Measurements from ENCODE around the gene FZD1. TPM values are rescaled to one million over a fixed set of nuclear protein-coding genes. Genes with fewer than 3 reads are reported as not detected.
"Not testable (repeated sequence)": the region's sequence is repeated elsewhere in the genome, so short reads cannot be mapped to it uniquely, and the experiment has no call there.

The FZD1 gene
- total RNA-seq, 1 donor from 2014 or later = 5.3 TPM

DNA sequence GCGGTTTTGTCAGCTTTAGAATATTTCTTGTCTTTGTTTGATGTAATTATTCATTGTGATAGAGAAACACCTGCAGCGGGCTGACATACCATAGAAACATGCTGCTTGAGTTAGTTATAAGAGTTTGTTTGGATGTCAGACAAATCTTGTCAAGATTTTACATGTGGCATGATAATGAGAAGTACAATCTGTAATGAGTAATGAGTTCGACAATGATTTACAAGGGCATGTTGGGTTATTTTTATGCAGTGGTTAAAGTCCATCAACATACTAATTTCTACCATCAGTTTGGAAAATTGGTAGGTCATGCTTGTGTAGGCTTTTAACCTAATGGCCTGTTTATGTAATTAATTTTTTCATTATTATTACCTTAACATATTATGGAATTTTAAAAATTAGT lies 31.3 kb downstream of the FZD1 start:
- DNase-seq (ENCODE audit: low spot score) = no peak

- DNase-seq (ENCODE audit: low spot score) = no peak
These were observed 33.7 kb downstream of the FZD1 start for GRCh38 chr7:91297939-91298338.

GRCh38 chr7:91299952-91300775 lies 35.9 kb downstream of the FZD1 start:
- DNase-seq (ENCODE audit: low spot score) = no peak

DNA sequence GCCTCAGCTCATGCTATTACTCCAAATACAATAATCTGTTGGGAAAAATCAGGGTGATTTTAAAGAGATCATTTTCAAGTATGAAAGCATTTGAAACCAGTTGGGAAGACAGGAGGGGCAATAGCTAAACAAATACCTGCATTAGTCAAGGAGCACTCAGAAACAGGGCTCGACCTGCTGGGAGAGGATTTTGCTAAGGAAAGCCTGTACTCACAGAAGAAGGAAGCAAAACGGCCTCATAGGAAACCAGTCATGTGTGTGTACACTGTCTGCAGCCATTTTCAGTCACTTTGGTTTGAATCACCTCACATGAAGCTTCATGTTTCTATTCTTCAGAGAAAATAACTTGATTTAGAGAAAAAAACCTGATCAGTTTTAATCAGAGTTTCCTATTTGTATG lies 38.6 kb downstream of the FZD1 start:
- no peak for DNase-seq (ENCODE audit: low spot score)

DNA sequence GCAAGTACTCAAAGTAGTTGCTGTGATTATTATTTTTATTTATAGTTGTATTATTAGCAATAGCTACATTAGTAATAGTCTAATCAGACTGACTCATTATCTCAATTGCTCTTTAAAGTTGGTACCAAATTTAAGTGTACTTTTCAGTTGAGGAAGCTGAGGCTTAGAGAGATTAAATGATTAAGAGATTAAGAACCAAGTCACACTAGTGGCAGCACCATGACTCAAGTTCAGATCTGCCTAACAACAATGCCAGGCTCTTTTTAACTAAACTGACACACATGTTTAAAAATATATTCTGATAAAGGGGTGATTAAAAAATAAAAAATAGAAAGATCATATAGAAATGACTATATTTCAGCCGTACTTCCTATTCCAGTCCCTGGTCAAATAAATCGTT lies 42.0 kb downstream of the FZD1 start:
- DNase-seq (ENCODE audit: low spot score) = no peak

DNA sequence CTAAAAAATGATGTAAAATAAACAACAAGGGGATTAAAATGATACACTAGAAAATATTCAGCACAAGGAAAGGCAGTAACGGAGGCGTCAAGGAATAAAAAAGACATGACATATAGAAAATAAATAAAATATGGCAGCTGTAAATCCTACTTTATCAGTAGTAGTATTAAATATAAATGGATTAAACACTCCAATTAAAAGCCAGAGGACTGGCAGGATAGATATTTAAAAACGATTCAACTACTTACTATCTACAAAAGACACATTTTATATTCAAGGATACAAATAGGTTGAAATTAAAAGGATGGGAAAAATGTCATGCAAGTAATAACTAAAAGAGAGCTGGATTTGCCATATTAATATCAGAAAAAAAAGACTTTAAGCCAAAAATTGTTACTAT lies 43.2 kb downstream of the FZD1 start:
- no peak for DNase-seq (ENCODE audit: low spot score)

- DNase-seq (ENCODE audit: low spot score) = not testable (repeated sequence)
These were observed 44.0 kb downstream of the FZD1 start for GRCh38 chr7:91308191-91308590.

GRCh38 chr7:91310830-91311460 lies 46.7 kb downstream of the FZD1 start:
- no peak for DNase-seq (ENCODE audit: low spot score)

DNA sequence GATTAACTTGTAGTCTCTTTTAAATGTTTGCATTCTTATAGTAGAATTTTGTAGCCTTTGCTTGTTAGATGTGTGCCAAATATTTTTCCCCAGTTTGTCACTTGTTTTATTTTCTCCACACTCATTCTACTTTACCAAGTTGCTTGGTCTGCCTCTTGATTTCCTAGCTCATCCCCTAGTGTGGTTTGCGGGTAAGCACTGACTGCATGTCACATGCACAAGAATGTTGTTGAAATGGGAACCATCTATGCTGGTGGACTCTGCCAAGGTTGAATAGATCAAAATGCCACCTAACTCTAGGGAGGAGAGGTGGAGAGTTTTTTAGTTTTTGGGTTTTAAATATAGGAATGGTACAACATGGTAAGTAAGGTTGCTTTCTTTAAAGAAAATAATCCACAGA lies 47.6 kb downstream of the FZD1 start:
- no peak for DNase-seq (ENCODE audit: low spot score)

- DNase-seq (ENCODE audit: low spot score) = no peak
These were observed 48.9 kb downstream of the FZD1 start for GRCh38 chr7:91313113-91313512.

DNA sequence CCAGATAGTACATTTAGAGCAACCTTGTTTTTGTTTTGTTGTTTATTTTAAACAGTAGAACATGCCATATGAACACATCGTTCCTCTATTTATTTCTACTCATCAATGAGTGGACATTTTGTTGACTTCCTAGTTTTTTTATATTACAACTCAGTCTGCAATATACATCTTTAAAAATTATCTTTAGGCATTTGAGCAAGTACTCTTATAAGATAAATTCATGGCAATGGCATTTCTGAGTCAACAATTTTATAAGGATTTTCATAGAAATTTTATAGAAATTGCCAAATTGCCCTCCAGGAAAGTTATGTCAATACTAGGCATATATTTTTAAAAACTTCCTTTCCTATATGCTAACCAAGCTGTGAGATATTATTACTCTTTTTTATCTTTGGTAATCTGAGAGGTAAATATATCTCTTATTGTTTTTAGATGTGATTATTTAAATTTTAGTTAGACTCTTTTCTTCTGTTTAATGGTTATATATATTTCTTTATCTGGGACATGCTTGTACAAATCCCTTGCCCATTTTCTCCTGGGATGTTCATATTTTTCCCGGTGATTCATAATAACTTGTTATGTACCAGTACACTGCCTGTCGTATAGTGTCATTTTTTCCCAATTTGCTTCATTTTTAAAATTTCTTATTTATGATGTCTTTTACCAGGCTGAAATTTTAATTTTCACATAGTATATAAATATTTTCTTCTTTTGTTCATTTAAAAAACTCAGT lies 50.5 kb downstream of the FZD1 start:
- DNase-seq (ENCODE audit: low spot score) = no peak

GRCh38 chr7:91316426-91316825 lies 52.2 kb downstream of the FZD1 start:
- DNase-seq (ENCODE audit: low spot score) = no peak

DNA sequence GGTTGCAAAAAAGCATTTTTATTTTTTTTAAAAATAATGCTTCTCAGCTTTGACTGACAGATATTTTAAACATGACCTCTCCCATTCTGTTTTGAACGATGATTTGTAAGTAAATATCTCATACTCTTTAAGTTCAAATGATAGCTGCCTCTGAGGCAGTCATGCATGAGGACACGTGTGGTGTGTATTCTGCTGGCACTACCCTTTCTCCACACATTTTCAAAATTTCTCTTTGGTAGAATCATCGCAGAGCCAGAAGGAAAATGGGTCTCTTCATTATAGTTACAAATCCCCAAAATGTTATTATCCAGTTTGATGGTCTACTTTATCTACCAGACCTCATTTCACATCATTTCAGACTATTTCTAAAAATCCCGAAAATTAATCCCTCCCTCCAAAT lies 55.1 kb downstream of the FZD1 start:
- DNase-seq (ENCODE audit: low spot score) = no peak

DNA sequence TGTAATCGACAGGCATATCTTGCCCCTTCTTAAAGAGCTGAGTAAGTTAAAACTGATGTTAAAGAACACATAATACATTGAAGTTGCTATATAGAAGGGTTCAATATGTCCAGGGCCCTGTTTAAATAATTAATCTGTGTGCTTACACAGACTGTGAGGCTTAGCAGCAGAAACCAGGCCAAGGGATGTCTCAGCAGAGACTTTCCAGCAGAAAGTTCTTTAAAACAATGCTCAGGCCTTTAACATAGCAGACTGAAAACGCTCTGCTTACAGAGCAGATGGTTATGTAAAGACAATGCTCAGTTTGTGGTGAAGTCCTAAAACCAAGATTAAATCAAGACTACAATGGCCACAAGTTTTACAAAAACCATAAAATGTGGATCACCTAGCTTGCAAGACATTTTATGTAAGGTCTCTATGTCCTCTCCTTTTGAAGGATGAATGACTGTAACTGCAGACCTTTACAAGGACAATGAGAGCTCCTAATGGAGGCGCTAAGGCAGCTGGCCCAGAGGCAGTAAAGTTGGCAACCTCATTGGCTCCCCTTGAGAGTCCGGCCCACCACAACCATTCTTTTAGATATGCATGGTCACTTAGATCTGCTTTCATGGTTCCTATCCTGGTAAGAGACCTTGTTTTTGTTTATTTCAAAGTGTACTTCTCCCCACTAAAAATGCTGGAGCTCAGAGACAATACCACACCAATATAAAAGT lies 56.3 kb downstream of the FZD1 start:
- DNase-seq (ENCODE audit: low spot score) = no peak
